Immature natural killer cell (primary cell): ENCODE measurements around the gene USP13. TPM values are rescaled to one million over a fixed set of nuclear protein-coding genes. Genes with fewer than 3 reads are reported as not detected.

Experiments used
- DNase-seq, 3 donors: peaks; one replicate each; pipeline ENCODE4 v3.0.0; 2022; ENCODE audit warnings: mixed read lengths in 1 of 3
- H3K27ac Mint-ChIP-seq, 6 donors: one replicate each; pipeline ENCODE4 v1.8.0; 2020; ENCODE audit warnings: mixed read lengths in 6 of 6, mild to moderate bottlenecking in 5 of 6, inconsistent platforms in 4 of 6, moderate library complexity in 3 of 6
- H3K27me3 Mint-ChIP-seq, 3 donors: one replicate each; pipeline ENCODE4 v1.8.0; 2020 to 2021; ENCODE audit warnings: low read depth in 3 of 3, mild to moderate bottlenecking in 3 of 3, mixed read lengths in 3 of 3, moderate library complexity in 3 of 3, inconsistent platforms in 1 of 3
- H3K36me3 Mint-ChIP-seq, 3 donors: one replicate each; pipeline ENCODE4 v1.8.0; 2020; ENCODE audit warnings: mixed read lengths in 3 of 3, inconsistent platforms in 2 of 3, mild to moderate bottlenecking in 2 of 3
- H3K4me1 Mint-ChIP-seq, 2 donors: one replicate each; pipeline ENCODE4 v1.8.0; 2020; ENCODE audit warnings: inconsistent platforms in 2 of 2, mild to moderate bottlenecking in 2 of 2, mixed read lengths in 2 of 2, moderate library complexity in 1 of 2
- H3K4me3 Mint-ChIP-seq, 5 donors: one replicate each; pipeline ENCODE4 v1.8.0; 2020; ENCODE audit warnings: mild to moderate bottlenecking in 5 of 5, mixed read lengths in 5 of 5, inconsistent platforms in 3 of 5, moderate library complexity in 3 of 5
- H3K9me3 Mint-ChIP-seq, 6 donors: one replicate each; pipeline ENCODE4 v1.8.0; 2020; ENCODE audit warnings: mild to moderate bottlenecking in 6 of 6, mixed read lengths in 6 of 6, inconsistent platforms in 4 of 6, moderate library complexity in 3 of 6
- polyA plus RNA-seq, 3 donors: library from polyadenylated mRNA; unstranded; fragments of 300-500 nt; fragmentation: Illumina TruSeq; gene quantifications; one replicate each; pipeline ENCODE4 v1.2.3, GENCODE V29; 2021

USP13 gene
- polyA plus RNA-seq, 3 donors from 2014 or later: 2.3 to 3.5 (median 2.6) TPM

DNA sequence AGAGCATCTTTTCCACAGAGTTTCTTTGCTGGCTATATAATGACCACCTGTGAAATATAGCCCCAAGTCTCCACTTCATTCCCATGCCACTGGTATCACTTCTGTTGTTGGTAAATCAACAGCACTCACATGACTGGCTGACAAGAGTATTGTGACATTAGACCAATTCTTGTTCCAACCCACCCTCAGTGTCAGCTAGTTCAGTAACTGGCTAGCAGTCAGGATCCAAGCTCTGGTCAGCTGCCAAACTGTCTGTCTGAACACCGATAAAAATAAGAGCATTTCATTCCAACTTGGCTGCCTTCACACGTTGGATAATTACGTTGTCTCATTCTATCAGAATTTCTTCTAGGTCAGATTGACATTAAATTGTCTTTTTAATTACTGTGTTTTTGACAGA, 166.5 kb downstream of the USP13 start:
- no peak overlapping the region for H3K27ac Mint-ChIP-seq
- H3K36me3 Mint-ChIP-seq: no peaks in the 10 kb centered on the region

DNA sequence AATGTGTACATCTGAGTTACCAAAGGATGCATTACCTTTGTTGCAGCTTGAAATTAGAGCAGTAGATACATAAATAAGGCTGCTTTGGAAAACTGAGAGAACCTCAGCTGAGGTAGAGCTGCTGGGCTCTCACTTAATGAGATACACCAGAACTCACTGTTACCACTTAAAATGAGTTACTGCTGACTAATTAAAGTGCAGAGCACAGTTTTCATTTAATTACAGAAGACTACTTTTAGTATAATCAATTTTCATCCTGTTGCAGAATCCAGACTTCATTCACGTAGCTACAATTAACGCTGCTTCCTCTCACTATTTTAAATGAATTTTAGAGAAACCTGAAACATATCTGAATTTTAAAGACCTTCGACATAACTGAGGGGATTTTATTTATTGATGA, 169.5 kb downstream of the USP13 start:
- no peak overlapping the region for H3K4me3 Mint-ChIP-seq
- no peaks in the 10 kb centered on the region for H3K36me3 Mint-ChIP-seq
- H3K27me3 Mint-ChIP-seq: peaks cover 0 to 17% (median 6%) of the 10 kb centered on the region in 3 donors
- no peak overlapping the region for H3K27ac Mint-ChIP-seq
- no peaks in the 10 kb centered on the region for H3K4me1 Mint-ChIP-seq
- peaks cover 0 to 4% (median 0%) of the 10 kb centered on the region in 6 donors for H3K9me3 Mint-ChIP-seq
- no peak for DNase-seq

More for the DNA sequence above, 166.5 kb downstream of the USP13 start:
- peaks cover 0 to 4% (median 0%) of the 10 kb centered on the region in 6 donors for H3K9me3 Mint-ChIP-seq
- no peaks in the 10 kb centered on the region for H3K4me1 Mint-ChIP-seq
- no peak overlapping the region for H3K4me3 Mint-ChIP-seq
- no peak for DNase-seq
- peaks cover 0 to 16% (median 6%) of the 10 kb centered on the region in 3 donors for H3K27me3 Mint-ChIP-seq

DNA sequence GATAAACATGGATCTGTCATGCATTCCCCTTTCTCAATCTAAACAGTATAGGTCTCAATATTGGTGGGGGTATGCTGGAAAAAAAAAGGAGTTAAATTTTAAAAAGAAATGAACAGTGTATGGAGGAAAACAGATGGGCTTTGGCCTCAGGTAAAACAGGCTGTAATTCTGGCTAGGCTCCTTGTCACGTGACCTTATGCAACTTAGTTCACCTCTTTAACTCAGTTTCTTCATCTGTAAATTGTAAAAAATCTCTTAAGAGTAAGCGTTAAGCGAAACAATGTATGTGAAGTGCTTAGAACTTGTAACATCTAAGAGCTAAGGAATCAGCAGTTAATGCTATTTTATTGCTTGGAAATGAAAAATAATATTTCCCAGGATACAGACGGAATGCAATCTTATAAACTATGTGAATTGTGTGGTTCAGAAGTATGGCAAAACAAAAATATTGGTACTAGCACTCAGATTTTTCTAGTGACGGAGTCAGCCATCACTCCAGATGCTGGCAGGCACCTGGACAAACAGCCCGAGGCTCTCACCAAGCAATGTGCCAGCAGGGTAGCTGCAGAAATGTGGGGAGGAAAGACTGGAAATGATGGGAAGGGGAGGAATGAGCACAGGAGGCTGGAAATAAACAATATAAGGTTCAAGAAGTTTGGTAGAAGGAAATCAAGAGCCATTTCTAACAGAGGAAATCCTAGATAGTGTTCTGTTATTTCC, 172.8 kb downstream of the USP13 start:
- H3K4me3 Mint-ChIP-seq: no peak overlapping the region
- DNase-seq: no peak
- no peaks in the 10 kb centered on the region for H3K36me3 Mint-ChIP-seq
- peaks cover 0 to 11% (median 2%) of the 10 kb centered on the region in 3 donors for H3K27me3 Mint-ChIP-seq
- no peak overlapping the region for H3K27ac Mint-ChIP-seq
- no peaks in the 10 kb centered on the region for H3K4me1 Mint-ChIP-seq
- H3K9me3 Mint-ChIP-seq: peaks cover 0 to 5% (median 0%) of the 10 kb centered on the region in 6 donors

DNA sequence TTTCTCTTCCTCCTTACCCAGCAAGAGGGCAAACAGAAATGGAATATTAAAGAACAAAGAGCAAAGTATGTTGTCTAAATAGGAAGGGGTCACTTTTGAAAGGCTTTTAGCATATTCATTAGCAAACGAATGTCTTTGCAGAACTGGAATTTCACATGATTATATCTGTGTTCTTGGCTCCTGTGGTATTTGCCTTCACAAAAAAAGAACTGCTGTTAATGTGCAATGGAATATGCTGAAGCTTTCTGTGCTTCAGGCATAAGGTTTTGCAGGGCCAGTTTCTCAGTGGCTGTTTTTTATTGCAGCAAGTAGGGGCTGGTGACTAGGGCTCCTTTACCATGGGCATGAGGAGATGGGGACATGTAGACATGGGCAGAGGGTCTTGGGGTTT, 173.4 kb downstream of the USP13 start:
- no peaks in the 10 kb centered on the region for H3K4me1 Mint-ChIP-seq
- DNase-seq: no peak
- H3K36me3 Mint-ChIP-seq: no peaks in the 10 kb centered on the region
- no peak overlapping the region for H3K4me3 Mint-ChIP-seq
- H3K27ac Mint-ChIP-seq: no peak overlapping the region
- H3K27me3 Mint-ChIP-seq: peaks cover 0 to 5% (median 0%) of the 10 kb centered on the region in 3 donors
- H3K9me3 Mint-ChIP-seq: peaks cover 0 to 4% (median 0%) of the 10 kb centered on the region in 6 donors

DNA sequence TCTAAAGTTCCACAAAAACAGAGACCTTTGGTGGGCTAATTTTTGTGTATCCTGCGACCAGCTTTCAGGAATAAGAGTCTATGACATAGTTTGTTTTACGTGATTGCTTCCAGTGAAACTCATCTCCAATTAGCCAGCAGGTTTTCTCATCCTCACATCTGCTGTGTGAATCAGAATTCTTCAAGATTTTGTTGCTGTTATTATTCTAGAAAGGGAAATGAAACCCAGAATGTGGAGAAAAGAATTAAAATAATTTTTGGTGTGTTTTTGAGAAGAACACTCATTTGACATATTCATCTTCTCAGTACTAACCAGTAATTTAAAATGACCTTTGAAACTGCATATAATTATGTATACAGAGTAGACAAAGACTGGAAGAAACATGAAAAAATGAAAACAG, 175.9 kb downstream of the USP13 start:
- Mint-ChIP-seq H3K4me1 (no peaks in the 10 kb centered on the region), H3K4me3 (no peak overlapping the region), H3K9me3 (peaks cover 0 to 2% (median 0%) of the 10 kb centered on the region in 6 donors), H3K36me3 (no peaks in the 10 kb centered on the region), H3K27me3 (peaks cover 0 to 4% (median 3%) of the 10 kb centered on the region in 3 donors), H3K27ac (no peak overlapping the region)
- no peak for DNase-seq

DNA sequence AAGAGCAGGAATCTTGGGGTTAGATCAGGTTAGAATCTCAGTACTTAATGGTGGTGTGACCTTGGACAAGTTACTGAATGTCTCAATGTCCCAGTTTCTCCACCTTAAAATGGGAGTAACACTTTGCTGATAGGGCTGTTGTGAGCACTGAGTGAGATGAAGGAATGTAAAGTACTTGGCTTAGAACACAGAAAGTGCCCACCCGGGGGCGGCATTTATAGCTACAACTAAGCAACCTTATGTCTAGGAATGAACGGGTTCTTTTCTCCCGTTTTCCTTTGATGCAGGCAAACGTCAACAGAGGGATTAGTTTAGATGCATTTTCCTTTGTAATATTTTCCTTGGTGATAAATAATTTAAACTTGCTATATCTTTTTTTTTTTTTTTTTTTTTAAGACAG, 176.6 kb downstream of the USP13 start:
- H3K4me3 Mint-ChIP-seq: no peak overlapping the region
- DNase-seq: no peak
- H3K27ac Mint-ChIP-seq: no peak overlapping the region
- peaks cover 0 to 4% (median 3%) of the 10 kb centered on the region in 3 donors for H3K27me3 Mint-ChIP-seq
- H3K9me3 Mint-ChIP-seq: peaks cover 0 to 2% (median 0%) of the 10 kb centered on the region in 6 donors
- H3K36me3 Mint-ChIP-seq: no peaks in the 10 kb centered on the region
- no peaks in the 10 kb centered on the region for H3K4me1 Mint-ChIP-seq

DNA sequence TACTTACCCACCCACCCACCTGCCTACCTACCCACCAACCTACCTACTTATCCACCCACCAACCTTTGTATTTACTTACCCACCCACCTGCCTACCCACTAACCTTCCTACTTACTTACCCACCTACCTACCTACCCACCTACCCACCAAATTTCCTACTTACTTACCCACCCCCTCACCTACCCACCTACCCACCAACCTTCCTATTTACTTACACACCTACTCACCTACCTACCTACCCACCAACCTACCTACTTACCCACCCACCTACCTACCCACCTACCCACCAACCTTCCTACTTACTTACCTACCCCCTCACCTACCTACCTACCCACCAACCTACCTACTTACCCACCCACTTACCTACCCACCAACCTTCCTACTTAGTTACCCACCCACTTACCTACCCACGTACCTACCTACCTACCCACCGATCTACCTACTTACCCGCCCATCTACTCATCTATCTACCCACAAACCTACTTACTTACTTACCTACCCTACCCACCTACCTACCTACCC, 179.6 kb downstream of the USP13 start:
- peaks cover 0 to 2% (median 0%) of the 10 kb centered on the region in 6 donors for H3K9me3 Mint-ChIP-seq

DNA sequence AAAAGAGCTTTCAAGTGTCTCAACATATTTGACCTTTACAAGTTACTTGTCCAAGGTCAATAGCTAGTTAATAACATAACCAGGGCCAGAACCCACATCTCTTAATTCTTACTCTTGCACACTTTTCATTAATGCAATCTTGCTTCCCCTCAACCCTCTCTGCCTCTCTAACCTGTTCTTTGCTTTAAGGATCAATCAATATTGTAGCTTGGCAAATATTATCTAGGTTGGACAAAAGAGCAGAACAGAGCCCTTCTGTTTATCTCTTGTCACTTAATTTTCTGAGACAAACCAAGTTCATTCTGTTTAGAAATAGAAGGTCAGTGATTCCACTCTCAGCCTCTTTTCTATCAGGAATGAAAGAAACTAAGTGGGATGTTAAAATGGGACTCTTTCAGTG, 180.5 kb downstream of the USP13 start:
- no peaks in the 10 kb centered on the region for H3K4me1 Mint-ChIP-seq
- H3K9me3 Mint-ChIP-seq: peaks cover 0 to 2% (median 0%) of the 10 kb centered on the region in 6 donors
- no peak overlapping the region for H3K4me3 Mint-ChIP-seq
- DNase-seq: no peak
- H3K27ac Mint-ChIP-seq: no peak overlapping the region
- peaks cover 0 to 3% (median 0%) of the 10 kb centered on the region in 3 donors for H3K27me3 Mint-ChIP-seq
- no peaks in the 10 kb centered on the region for H3K36me3 Mint-ChIP-seq

More for the DNA sequence above, 179.6 kb downstream of the USP13 start:
- peaks cover 0 to 3% (median 0%) of the 10 kb centered on the region in 3 donors for H3K27me3 Mint-ChIP-seq
- no peaks in the 10 kb centered on the region for H3K4me1 Mint-ChIP-seq
- no peak overlapping the region for H3K27ac Mint-ChIP-seq
- no peak overlapping the region for H3K4me3 Mint-ChIP-seq
- DNase-seq: no peak
- no peaks in the 10 kb centered on the region for H3K36me3 Mint-ChIP-seq

DNA sequence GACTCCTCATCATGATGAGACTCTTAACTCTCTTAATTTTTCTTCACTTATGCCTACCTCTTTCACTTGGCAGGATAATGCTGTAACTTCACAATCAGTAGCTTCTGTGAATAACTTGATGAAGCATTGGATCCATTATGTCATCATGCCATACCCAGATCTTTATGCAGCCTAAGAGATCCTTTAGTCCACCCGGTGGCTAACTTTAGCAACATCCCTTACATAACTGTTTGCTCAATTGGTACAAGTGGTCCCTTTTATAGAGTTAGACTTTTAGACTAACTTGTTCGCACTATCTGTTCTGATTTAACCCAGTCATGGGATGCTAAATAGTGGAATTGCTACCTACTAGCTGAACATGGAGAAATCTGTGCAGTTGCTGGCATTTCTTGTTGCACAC, 184.5 kb downstream of the USP13 start:
- H3K4me3 Mint-ChIP-seq: no peak overlapping the region
- DNase-seq: no peak
- H3K4me1 Mint-ChIP-seq: no peaks in the 10 kb centered on the region
- H3K27me3 Mint-ChIP-seq: peaks cover 4 to 8% (median 5%) of the 10 kb centered on the region in 3 donors
- no peak overlapping the region for H3K27ac Mint-ChIP-seq
- no peaks in the 10 kb centered on the region for H3K36me3 Mint-ChIP-seq
- H3K9me3 Mint-ChIP-seq: peaks cover 0 to 2% (median 0%) of the 10 kb centered on the region in 6 donors

Other genes starting within 250 kb of the USP13 start
- 10 to 100 TPM in 1 of 3 donors, 1 to 10 TPM in 2; 2.2 to 12.3 (median 3.0) TPM for gene GNB4, start 201.6 kb upstream of the USP13 start, polyA plus RNA-seq
- 10 to 100 TPM; 25.6 to 46.1 (median 34.5) TPM for gene ACTL6A, start 90.1 kb upstream of the USP13 start, polyA plus RNA-seq
- 10 to 100 TPM; 49.0 to 61.8 (median 53.6) TPM for gene MRPL47, start 48.4 kb upstream of the USP13 start, polyA plus RNA-seq
- 10 to 100 TPM; 39.9 to 74.5 (median 61.1) TPM for gene NDUFB5, start 48.2 kb upstream of the USP13 start, polyA plus RNA-seq